Esophagus squamous epithelium (tissue), 4 donors: ENCODE measurements around the gene IGDCC3.

Experiments
- CTCF ChIP-seq, 6 experiments: fragments of 450-650 bp in 4 of 6; fragments of 200-600 bp in 2 of 6; sonication (generic) in 2 of 6; IDR thresholded peaks; one replicate each; pipeline ENCODE4 v1.5.1; 2016 to 2019; ENCODE audit warnings: antibody characterized with exemption in 6 of 6, mild to moderate bottlenecking in 4 of 6, moderate library complexity in 4 of 6
- POLR2A ChIP-seq, 4 donors: fragments of 450-650 bp; IDR thresholded peaks; one replicate each; pipeline ENCODE4 v1.6.1; 2017; ENCODE audit warnings: antibody characterized with exemption in 4 of 4, mild to moderate bottlenecking in 4 of 4, moderate library complexity in 3 of 4

- TF ChIP-seq CTCF (IDR thresholded peaks at IDR 0.05) (no peak), POLR2A (IDR thresholded peaks at IDR 0.05) (no peak)
These were observed at the start of gene IGDCC3 for GRCh38 chr15:65377976-65378366.
